ENCODE results near the gene ARHGAP27. TPM values are rescaled to one million over a fixed set of nuclear protein-coding genes. Genes with fewer than 3 reads are reported as not detected.

ARHGAP27 gene
- polyA plus RNA-seq, 3 donors = 47.2 to 315 (median 55.0) TPM

DNA sequence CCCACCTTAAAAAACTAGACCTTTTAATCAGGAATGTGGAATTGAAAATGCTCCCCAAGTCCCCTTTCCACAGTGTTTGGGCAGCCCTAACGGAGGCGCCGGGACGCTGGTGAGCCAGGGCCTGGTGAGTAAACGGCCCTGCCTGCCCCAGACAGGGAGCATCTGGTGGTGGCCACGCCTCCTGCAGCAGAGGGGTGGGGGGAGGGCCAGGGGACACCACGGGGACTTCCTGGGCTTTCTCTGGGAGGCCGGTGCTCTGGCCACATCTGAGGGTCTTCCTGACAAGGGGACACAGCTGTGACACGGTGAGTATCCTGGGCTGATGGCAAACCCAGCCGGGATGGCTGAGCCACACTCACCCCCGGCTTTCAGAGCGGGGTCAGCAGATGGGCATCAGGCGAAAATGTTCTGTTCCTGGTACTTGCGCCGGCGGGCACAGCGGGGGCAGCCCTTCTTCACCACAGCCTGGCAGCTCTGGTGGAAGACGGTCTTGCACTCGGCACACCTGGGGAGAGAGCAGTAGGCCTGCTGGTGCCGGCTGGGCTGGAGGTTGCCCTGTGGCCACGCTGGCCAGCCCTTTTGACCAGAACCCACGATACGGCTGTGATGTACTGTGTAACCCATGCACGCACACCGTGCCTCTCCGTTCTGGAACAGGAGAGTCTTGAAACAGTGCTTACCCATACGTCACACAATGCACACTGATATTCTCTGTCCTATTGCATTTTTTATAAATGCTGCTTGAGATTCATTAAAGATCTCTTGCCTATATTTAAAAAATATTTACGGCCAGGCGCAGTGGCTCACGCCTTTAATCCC, 5.0 kb upstream of the ARHGAP27 start:
- Mint-ChIP-seq H3K9me3 (no peaks in the 10 kb centered on the region), H3K27me3 (ENCODE audit: low read depth in 3 of 3) (peaks cover 0 to 1% (median 0%) of the 10 kb centered on the region in 3 donors), H3K36me3 (peaks cover 58 to 78% of the 10 kb centered on the region in 2 donors), H3K4me1 (peaks cover 24% of the 10 kb centered on the region), H3K4me3 (no peak overlapping the region), H3K27ac (peak overlapping the region in 1 of 7 donors; percentile 30)
- Histone ChIP-seq H3K9ac (ENCODE audit: insufficient read depth, low read length, poor library complexity, severe bottlenecking) (no peak overlapping the region), H3K4me1 (ENCODE audit: control insufficient read depth in 1 of 2, insufficient read depth in 2 of 2, low read length in 2 of 2) (peaks cover 15 to 16% of the 10 kb centered on the region in 2 donors), H3K4me2 (replicated peaks; ENCODE audit: extremely low read depth, low read length, poor library complexity, severe bottlenecking) (no peak overlapping the region), H3K79me2 (ENCODE audit: insufficient read depth, low read length) (no peaks in the 10 kb centered on the region), H3K36me3 (replicated peaks in 1 of 2; ENCODE audit: control insufficient read depth in 1 of 2, insufficient read depth in 2 of 2, low read length in 2 of 2) (peaks cover 63 to 69% of the 10 kb centered on the region in 2 donors), H4K20me1 (ENCODE audit: insufficient read depth, low read length) (peaks cover 52% of the 10 kb centered on the region), H3K27ac (ENCODE audit: low read depth in 1 of 2, low read length in 2 of 2) (no peak overlapping the region), H3K9me3 (replicated peaks in 1 of 2; ENCODE audit: control insufficient read depth in 1 of 2, insufficient read depth in 1 of 2, low read length in 2 of 2) (no peaks in the 10 kb centered on the region), H3K4me3 (replicated peaks in 1 of 3; ENCODE audit: low read depth in 2 of 3, low read length in 3 of 3) (no peak overlapping the region), H2AFZ (ENCODE audit: insufficient read depth, low read depth, low read length, poor library complexity, severe bottlenecking) (no peak overlapping the region), H3K27me3 (ENCODE audit: control insufficient read depth in 2 of 2, insufficient read depth in 2 of 2, low read length in 2 of 2) (no peaks in the 10 kb centered on the region)
- 95% methylated on average over 25 of the region's 30 CpGs for WGBS (ENCODE audit: insufficient coverage)
- no peak for TF ChIP-seq CTCF (IDR thresholded peaks at IDR 0.05)
- intact Hi-C loops (cut with micrococcal nuclease) = no loop called here
- DNase-seq = no peak

DNA sequence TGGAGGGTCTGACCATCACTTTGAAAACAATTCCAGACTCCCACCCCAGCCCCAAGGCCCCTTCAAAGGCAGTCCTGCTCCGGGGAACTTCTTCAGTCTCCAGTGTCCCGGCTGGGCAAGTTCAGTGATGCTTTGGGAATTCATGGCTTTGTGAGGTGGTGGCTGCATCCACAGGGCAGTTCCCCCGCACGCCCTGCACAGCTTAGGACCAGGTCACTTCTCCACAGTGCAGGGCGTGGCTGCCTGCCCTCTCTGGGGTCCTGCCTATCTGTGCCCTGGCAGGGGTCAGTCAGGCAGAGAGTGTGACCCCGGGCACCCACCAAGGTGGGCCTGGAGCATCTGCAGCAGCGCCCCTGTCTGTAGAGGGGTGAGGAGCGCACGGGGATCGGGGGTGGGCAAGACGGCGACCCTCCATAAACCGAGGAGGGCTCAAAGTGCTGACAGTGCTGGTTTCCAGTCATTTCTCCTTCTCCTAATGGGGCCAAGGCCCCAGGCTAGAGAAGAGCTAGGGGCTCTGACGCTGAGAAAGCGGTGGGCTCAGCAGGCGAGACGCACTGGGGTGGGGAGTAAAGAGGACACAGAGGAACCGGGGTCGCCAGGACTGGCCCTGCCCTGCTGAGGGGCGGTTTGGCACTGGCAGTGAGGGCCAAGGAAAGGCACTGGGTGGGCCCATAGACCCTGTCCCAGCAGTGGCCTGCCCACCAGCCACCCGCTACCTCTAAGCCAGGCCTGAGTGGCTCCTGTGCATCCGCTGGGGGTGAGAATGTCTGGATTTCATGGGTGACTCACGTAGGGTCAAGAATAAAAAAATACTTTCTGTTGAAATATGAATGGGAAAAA, 4.2 kb upstream of the ARHGAP27 start:
- Mint-ChIP-seq H3K27me3 (ENCODE audit: low read depth in 3 of 3) (peaks cover 0 to 1% (median 0%) of the 10 kb centered on the region in 3 donors), H3K9me3 (no peaks in the 10 kb centered on the region), H3K4me1 (peaks cover 24% of the 10 kb centered on the region), H3K36me3 (peaks cover 55 to 74% of the 10 kb centered on the region in 2 donors), H3K4me3 (no peak overlapping the region), H3K27ac (no peak overlapping the region)
- intact Hi-C loops (cut with micrococcal nuclease) = no loop called here
- 99% methylated on average over 14 of the region's 23 CpGs for WGBS (ENCODE audit: insufficient coverage)
- no peak for DNase-seq
- H3K4me3 ChIP-seq (replicated peaks in 1 of 3; ENCODE audit: low read depth in 2 of 3, low read length in 3 of 3) = no peak overlapping the region
- no peaks in the 10 kb centered on the region for H3K9me3 ChIP-seq (replicated peaks in 1 of 2; ENCODE audit: control insufficient read depth in 1 of 2, insufficient read depth in 1 of 2, low read length in 2 of 2)
- peaks cover 52% of the 10 kb centered on the region for H4K20me1 ChIP-seq (ENCODE audit: insufficient read depth, low read length)
- no peak overlapping the region for H2AFZ ChIP-seq (ENCODE audit: insufficient read depth, low read depth, low read length, poor library complexity, severe bottlenecking)
- H3K27me3 ChIP-seq (ENCODE audit: control insufficient read depth in 2 of 2, insufficient read depth in 2 of 2, low read length in 2 of 2) = no peaks in the 10 kb centered on the region
- H3K27ac ChIP-seq (ENCODE audit: low read depth in 1 of 2, low read length in 2 of 2) = no peak overlapping the region
- no peak for TF ChIP-seq CTCF (IDR thresholded peaks at IDR 0.05)
- H3K4me1 ChIP-seq (ENCODE audit: control insufficient read depth in 1 of 2, insufficient read depth in 2 of 2, low read length in 2 of 2) = peaks cover 15 to 17% of the 10 kb centered on the region in 2 donors
- H3K36me3 ChIP-seq (replicated peaks in 1 of 2; ENCODE audit: control insufficient read depth in 1 of 2, insufficient read depth in 2 of 2, low read length in 2 of 2) = peaks cover 61 to 65% of the 10 kb centered on the region in 2 donors
- peaks cover 4% of the 10 kb centered on the region for H3K79me2 ChIP-seq (ENCODE audit: insufficient read depth, low read length)
- no peak overlapping the region for H3K4me2 ChIP-seq (replicated peaks; ENCODE audit: extremely low read depth, low read length, poor library complexity, severe bottlenecking)
- H3K9ac ChIP-seq (ENCODE audit: insufficient read depth, low read length, poor library complexity, severe bottlenecking) = no peak overlapping the region
